Thyroid gland (tissue), 4 donors: ENCODE data around the gene DTD2. TPM values are rescaled to one million over a fixed set of nuclear protein-coding genes. Genes with fewer than 3 reads are reported as not detected.

Experiments used
- DNase-seq, 2 donors: peaks; one replicate each; pipeline ENCODE4 v3.0.0-alpha.2; 2019
- H3K27ac ChIP-seq, 3 donors: fragments of 200-600 bp; sonication (generic); 1 replicate in 2 of 3; 2 replicates in 1 of 3; pipeline ENCODE4 v1.5.1; 2016 to 2019; ENCODE audit warnings: mild to moderate bottlenecking in 1 of 3, moderate library complexity in 1 of 3
- H3K27me3 ChIP-seq: fragments of 200-600 bp; sonication (generic); one replicate; pipeline ENCODE4 v1.5.1; 2019
- H3K36me3 ChIP-seq, 2 donors: fragments of 200-600 bp; sonication (generic); one replicate each; pipeline ENCODE4 v1.5.1; 2016 to 2019
- H3K4me1 ChIP-seq, 2 donors: fragments of 200-600 bp; sonication (generic); one replicate each; pipeline ENCODE4 v1.5.1; 2017 to 2019
- H3K4me3 ChIP-seq, 3 donors: fragments of 200-600 bp; sonication (generic); replicated peaks in 1 of 3; 1 replicate in 2 of 3; 2 replicates in 1 of 3; pipeline ENCODE4 v1.5.1; 2016; ENCODE audit warnings: mild to moderate bottlenecking in 1 of 3
- H3K9me3 ChIP-seq: fragments of 200-600 bp; sonication (generic); one replicate; pipeline ENCODE4 v1.5.1; 2017
- CTCF ChIP-seq, 6 experiments: fragments of 200-600 bp in 3 of 6; fragments of 450-650 bp in 3 of 6; sonication (generic) in 3 of 6; IDR thresholded peaks; one replicate each; pipeline ENCODE4 v1.5.1; 2016 to 2019; ENCODE audit warnings: antibody characterized with exemption in 6 of 6, mild to moderate bottlenecking in 2 of 6, inconsistent platforms in 1 of 6, moderate library complexity in 1 of 6
- POLR2A ChIP-seq, 2 donors: fragments of 450-650 bp; IDR thresholded peaks; one replicate each; pipeline ENCODE4 v1.6.1; 2017; ENCODE audit warnings: antibody characterized with exemption in 2 of 2, mild to moderate bottlenecking in 2 of 2, moderate library complexity in 1 of 2
- WGBS, 2 donors: methylation state at CpG; one replicate each; pipeline ENCODE4 v1.1.5; 2017; 5-methylcytosine and 5-hydroxymethylcytosine counted together
- intact Hi-C: fragments of 100-400 bp; cut with DNase I; formaldehyde crosslinking; loops from one replicate; pipeline ENCODE4 v1.15.1; 2023
- total RNA-seq, 4 donors: library from RNA; depleted of rRNA; stranded (reverse); fragments of >200 nt; gene quantifications; one replicate each; pipeline ENCODE4 v1.2.3, GENCODE V29; 2016

Gene DTD2
- total RNA-seq, 4 donors from 2014 or later: 32.7 to 50.2 (median 42.0) TPM

- H3K4me3 ChIP-seq: no peak overlapping the region
- H3K27ac ChIP-seq: no peak overlapping the region
- H3K36me3 ChIP-seq: no peaks in the 10 kb centered on the region
- intact Hi-C loops: no loop called here
- TF ChIP-seq POLR2A (IDR thresholded peaks at IDR 0.05) (no peak), CTCF (IDR thresholded peaks at IDR 0.05) (no peak)
- no peak for DNase-seq
- no peaks in the 10 kb centered on the region for H3K9me3 ChIP-seq
- no peaks in the 10 kb centered on the region for H3K4me1 ChIP-seq
- no peaks in the 10 kb centered on the region for H3K27me3 ChIP-seq
- 59% methylated on average over 2 of the region's 2 CpGs for WGBS, 2 donors
Measured at GRCh38 chr14:31426663-31427062, 30.6 kb downstream of the DTD2 start.

DNA sequence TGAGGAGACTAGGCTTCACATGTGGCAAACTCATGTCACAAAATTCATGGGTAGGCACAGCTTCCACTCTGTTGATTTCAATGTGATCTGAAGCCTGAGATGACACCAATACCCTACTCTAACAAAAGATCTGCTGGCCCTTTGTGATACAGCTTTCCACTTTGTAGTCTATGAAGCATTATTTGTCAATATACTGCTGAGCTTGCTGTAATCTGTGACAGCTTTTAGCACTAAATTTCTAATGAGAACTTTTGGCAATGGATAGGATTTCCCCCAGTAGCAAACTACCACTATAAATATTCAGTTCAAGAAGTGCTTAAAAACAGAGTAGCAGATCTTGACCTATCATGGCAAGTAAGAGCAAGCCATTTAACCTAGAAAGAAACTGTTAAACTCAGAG is 31.4 kb downstream of the DTD2 start:
- intact Hi-C loops: no loop called here
- H3K36me3 ChIP-seq: no peaks in the 10 kb centered on the region

DNA sequence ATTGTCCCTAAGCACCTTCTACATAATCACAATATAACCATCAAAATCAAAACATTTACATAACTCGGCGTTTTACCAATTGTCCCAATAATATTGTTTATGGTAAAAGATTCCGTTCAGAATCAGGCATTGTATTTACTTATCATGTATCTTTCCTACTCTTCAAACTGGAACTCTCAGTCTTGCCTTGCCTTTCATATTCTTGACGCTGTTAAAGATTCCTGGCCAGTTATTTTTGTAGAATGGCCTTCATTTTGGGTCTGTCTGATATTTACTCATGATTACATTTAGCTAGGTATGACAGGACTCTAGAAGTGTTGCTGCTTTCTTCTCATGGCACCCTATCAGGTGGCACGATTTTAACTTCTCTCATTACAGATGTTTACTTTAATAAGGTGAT is 36.1 kb downstream of the DTD2 start:
- WGBS, 2 donors: 94% methylated on average over 5 of the region's 5 CpGs
- no peaks in the 10 kb centered on the region for H3K36me3 ChIP-seq
- intact Hi-C loops: no loop called here
- H3K27me3 ChIP-seq: no peaks in the 10 kb centered on the region
- no peak overlapping the region for H3K4me3 ChIP-seq
- TF ChIP-seq CTCF (IDR thresholded peaks at IDR 0.05) (no peak), POLR2A (IDR thresholded peaks at IDR 0.05) (no peak)
- H3K9me3 ChIP-seq: no peaks in the 10 kb centered on the region
- H3K4me1 ChIP-seq: peaks cover 11 to 13% of the 10 kb centered on the region in 2 donors
- peak overlapping the region in 1 of 3 donors; percentile 79 for H3K27ac ChIP-seq
- DNase-seq: no peak

More for the DNA sequence above, 31.4 kb downstream of the DTD2 start:
- Histone ChIP-seq H3K27me3 (no peaks in the 10 kb centered on the region), H3K9me3 (no peaks in the 10 kb centered on the region), H3K4me3 (no peak overlapping the region), H3K27ac (no peak overlapping the region), H3K4me1 (no peaks in the 10 kb centered on the region)
- TF ChIP-seq CTCF (IDR thresholded peaks at IDR 0.05) (no peak), POLR2A (IDR thresholded peaks at IDR 0.05) (no peak)
- DNase-seq: no peak

- H3K36me3 ChIP-seq: no peaks in the 10 kb centered on the region
- intact Hi-C loops: no loop called here
- H3K27me3 ChIP-seq: no peaks in the 10 kb centered on the region
- H3K9me3 ChIP-seq: no peaks in the 10 kb centered on the region
- peak; percentile 95 for DNase-seq
- TF ChIP-seq POLR2A (IDR thresholded peaks at IDR 0.05) (peak; percentile 83 to 97), CTCF (IDR thresholded peaks at IDR 0.05) (peak in 4 of 6 experiments; percentile 11 to 45 (median 32))
- peak within 1 kb of the TSS; percentile 38 to 79 (median 72) for H3K27ac ChIP-seq
- peaks cover 11 to 13% of the 10 kb centered on the region in 2 donors for H3K4me1 ChIP-seq
- peak within 1 kb of the TSS in 2 of 3 donors; percentile 80 to 92 for H3K4me3 ChIP-seq
- WGBS, 2 donors: 13 to 18% methylated on average over 8 to 10 of the region's 56 CpGs
Measured at GRCh38 chr14:31420319-31421111, 36.8 kb downstream of the DTD2 start, which contains the start of gene HEATR5A. Gene HEATR5A (minus strand): TSS chr14:31420550. CDS start chr14:31402975, 17,575 bp downstream.

DNA sequence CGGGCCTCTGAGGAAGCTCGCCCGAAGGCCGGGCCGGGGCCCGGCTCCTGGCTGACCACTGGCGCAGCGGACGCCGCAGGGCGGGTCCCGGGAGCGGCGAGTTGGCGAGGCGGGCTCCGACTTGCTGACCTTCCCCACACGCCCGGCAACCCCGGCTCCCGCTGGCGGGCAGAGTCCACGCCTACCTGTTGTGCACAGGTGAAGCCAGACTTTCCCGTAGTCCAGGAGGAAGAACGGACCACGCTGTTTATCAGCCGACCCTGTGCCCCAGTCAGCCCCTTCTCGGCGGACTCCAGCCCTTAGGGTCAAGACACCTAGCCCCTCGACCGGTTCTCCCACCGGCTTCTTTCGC is 37.4 kb downstream of the DTD2 start:
- intact Hi-C loops: no loop called here
- no peaks in the 10 kb centered on the region for H3K9me3 ChIP-seq
- no peaks in the 10 kb centered on the region for H3K27me3 ChIP-seq
- H3K4me1 ChIP-seq: peaks cover 11 to 13% of the 10 kb centered on the region in 2 donors
- H3K27ac ChIP-seq: peak overlapping the region; percentile 38 to 79 (median 72)
- WGBS, 2 donors: 0% methylated on average over 9 to 29 of the region's 33 CpGs
- TF ChIP-seq POLR2A (IDR thresholded peaks at IDR 0.05): no peak
- no peak for TF ChIP-seq CTCF (IDR thresholded peaks at IDR 0.05)
- DNase-seq: peak; percentile 83 to 87
- no peaks in the 10 kb centered on the region for H3K36me3 ChIP-seq
- peak overlapping the region in 2 of 3 donors; percentile 80 to 92 for H3K4me3 ChIP-seq
